Liver (tissue), 9 donors: ENCODE data around the gene ERCC6L2. TPM values are rescaled to one million over a fixed set of nuclear protein-coding genes. Genes with fewer than 3 reads are reported as not detected.

Experiments used
- DNase-seq: peaks from one replicate; pipeline ENCODE4 v3.0.0-alpha.2; 2017; ENCODE audit warnings: low spot score
- H3K27ac ChIP-seq, 2 donors: one replicate each; pipeline ENCODE4 v1.7.0; 2013; ENCODE audit warnings: inconsistent platforms in 2 of 2, low read length in 2 of 2, control low read depth in 1 of 2, low read depth in 1 of 2, mild to moderate bottlenecking in 1 of 2
- H3K27me3 ChIP-seq, 4 donors: one replicate each; pipeline versions ENCODE4 v1.6.1 to v1.7.0; 2013; ENCODE audit warnings: low read length in 3 of 4, inconsistent platforms in 1 of 4, mild to moderate bottlenecking in 1 of 4, moderate library complexity in 1 of 4; ENCODE audit not compliant: control insufficient read depth in 4 of 4, insufficient read depth in 4 of 4
- H3K36me3 ChIP-seq, 4 donors: one replicate each; pipeline versions ENCODE4 v1.6.1 to v1.7.0; 2013; ENCODE audit warnings: low read length in 3 of 4, mild to moderate bottlenecking in 3 of 4, low read depth in 1 of 4, moderate library complexity in 1 of 4; ENCODE audit not compliant: control insufficient read depth in 4 of 4, insufficient read depth in 3 of 4
- H3K4me1 ChIP-seq, 4 donors: one replicate each; pipeline versions ENCODE4 v1.6.1 to v1.7.0; 2013; ENCODE audit warnings: low read length in 3 of 4, mild to moderate bottlenecking in 3 of 4, moderate library complexity in 1 of 4; ENCODE audit not compliant: control insufficient read depth in 4 of 4, insufficient read depth in 4 of 4
- H3K4me3 ChIP-seq, 3 donors: one replicate each; pipeline versions ENCODE4 v1.6.1 to v1.7.0; 2013; ENCODE audit warnings: low read length in 3 of 3, control low read depth in 1 of 3, low read depth in 1 of 3, mild to moderate bottlenecking in 1 of 3
- H3K9ac ChIP-seq, 2 donors: one replicate each; pipeline ENCODE4 v1.7.0; 2013; ENCODE audit warnings: low read length in 2 of 2, mild to moderate bottlenecking in 2 of 2, moderate library complexity in 2 of 2, control low read depth in 1 of 2, low read depth in 1 of 2
- H3K9me3 ChIP-seq, 4 donors: one replicate each; pipeline versions ENCODE4 v1.6.1 to v1.7.0; 2013; ENCODE audit warnings: low read length in 3 of 4; ENCODE audit not compliant: control insufficient read depth in 4 of 4
- EGR1 ChIP-seq, 2 donors: IDR thresholded peaks; 2 replicates each; pipeline ENCODE4 v1.6.1; 2016 to 2018; ENCODE audit warnings: antibody characterized with exemption in 2 of 2, low read depth in 2 of 2
- FOXA1 ChIP-seq: IDR thresholded peaks from 2 replicates; pipeline ENCODE4 v1.6.1; 2016; ENCODE audit warnings: antibody characterized with exemption
- FOXA2 ChIP-seq: IDR thresholded peaks from 2 replicates; pipeline ENCODE4 v1.6.1; 2016; ENCODE audit warnings: antibody characterized with exemption
- GABPA ChIP-seq, 2 donors: IDR thresholded peaks in 1 of 2; conservative IDR thresholded peaks in 1 of 2; 2 replicates each; pipeline ENCODE4 v1.6.1; 2016; ENCODE audit warnings: antibody characterized with exemption in 2 of 2, mild to moderate bottlenecking in 1 of 2, moderate library complexity in 1 of 2
- HNF4A ChIP-seq, 2 donors: conservative IDR thresholded peaks; 2 replicates each; pipeline ENCODE4 v1.6.1; 2016; ENCODE audit warnings: antibody characterized with exemption in 2 of 2, mild to moderate bottlenecking in 2 of 2
- HNF4G ChIP-seq: IDR thresholded peaks from 2 replicates; pipeline ENCODE4 v1.6.1; 2016; ENCODE audit warnings: antibody characterized with exemption
- JUND ChIP-seq, 2 donors: IDR thresholded peaks; 2 replicates each; pipeline ENCODE4 v1.6.1; 2016; ENCODE audit warnings: antibody characterized with exemption in 2 of 2
- NR2F2 ChIP-seq: IDR thresholded peaks from 2 replicates; pipeline ENCODE4 v1.6.1; 2016; ENCODE audit warnings: antibody characterized with exemption
- RAD21 ChIP-seq, 2 donors: IDR thresholded peaks; 2 replicates each; pipeline ENCODE4 v1.6.1; 2016; ENCODE audit warnings: antibody characterized with exemption in 2 of 2, mild to moderate bottlenecking in 2 of 2
- RXRA ChIP-seq, 2 donors: IDR thresholded peaks; 2 replicates each; pipeline ENCODE4 v1.6.1; 2017 to 2018; ENCODE audit warnings: antibody characterized with exemption in 2 of 2, mild to moderate bottlenecking in 1 of 2
- SP1 ChIP-seq: IDR thresholded peaks from 2 replicates; pipeline ENCODE4 v1.6.1; 2018; ENCODE audit warnings: antibody characterized with exemption, mild to moderate bottlenecking
- TAF1 ChIP-seq: conservative IDR thresholded peaks from 2 replicates; pipeline ENCODE4 v1.6.1; 2016; ENCODE audit warnings: antibody characterized with exemption, mild to moderate bottlenecking
- YY1 ChIP-seq: IDR thresholded peaks from 2 replicates; pipeline ENCODE4 v1.6.1; 2016; ENCODE audit warnings: antibody characterized with exemption, mild to moderate bottlenecking
- WGBS: extraction: QIAGEN DNeasy Blood & Tissue Kit; methylation state at CpG from one replicate; pipeline ENCODE4 v1.1.7; 2013; 5-methylcytosine and 5-hydroxymethylcytosine counted together
- polyA plus RNA-seq, 2 donors: library from polyadenylated mRNA; stranded (reverse) in 1 of 2; unstranded in 1 of 2; fragments of 200-250 nt in 1 of 2; fragments of >200 nt in 1 of 2; fragmentation: Nextera tagmentation in 1 of 2; extraction: Ambion mirVana in 1 of 2; gene quantifications; one replicate each; pipeline versions ENCODE4 v1.2.1 to v1.2.3, GENCODE V29; 2013 to 2015
- total RNA-seq, 2 donors: library from RNA; depleted of rRNA; stranded (reverse); fragments of >200 nt; gene quantifications; one replicate each; pipeline ENCODE4 v1.2.3, GENCODE V29; 2014
- TF ChIP-seq, protein P1 (sequence below): IDR thresholded peaks from 2 replicates; pipeline ENCODE4 v1.6.1; 2016; ENCODE audit warnings: antibody characterized with exemption
- TF ChIP-seq, protein P2 (sequence below): fragments of 150-350 bp; IDR thresholded peaks from 2 replicates; pipeline ENCODE4 v1.5.1; 2017; ENCODE audit warnings: improper control_type of control experiment, low read depth, low read length; ENCODE audit not compliant: missing input control
- TF ChIP-seq, protein P3 (sequence below): IDR thresholded peaks from 2 replicates; pipeline ENCODE4 v1.6.1; 2016; ENCODE audit warnings: antibody characterized with exemption, mild to moderate bottlenecking
- TF ChIP-seq, protein P4 (sequence below): IDR thresholded peaks from 2 replicates; pipeline ENCODE4 v1.6.1; 2016; ENCODE audit warnings: antibody characterized with exemption
- TF ChIP-seq, protein P5 (sequence below): IDR thresholded peaks from 2 replicates; pipeline ENCODE4 v1.6.1; 2016; ENCODE audit warnings: antibody characterized with exemption
- donor health status: healthy.
- donor health status: healthy.
- donor health status: healthy.
- donor health status: healthy.
- donor health status: healthy.

ERCC6L2 gene
- total and polyA plus RNA-seq, 4 donors: 4.7 to 46.0 (median 22.0) TPM

DNA sequence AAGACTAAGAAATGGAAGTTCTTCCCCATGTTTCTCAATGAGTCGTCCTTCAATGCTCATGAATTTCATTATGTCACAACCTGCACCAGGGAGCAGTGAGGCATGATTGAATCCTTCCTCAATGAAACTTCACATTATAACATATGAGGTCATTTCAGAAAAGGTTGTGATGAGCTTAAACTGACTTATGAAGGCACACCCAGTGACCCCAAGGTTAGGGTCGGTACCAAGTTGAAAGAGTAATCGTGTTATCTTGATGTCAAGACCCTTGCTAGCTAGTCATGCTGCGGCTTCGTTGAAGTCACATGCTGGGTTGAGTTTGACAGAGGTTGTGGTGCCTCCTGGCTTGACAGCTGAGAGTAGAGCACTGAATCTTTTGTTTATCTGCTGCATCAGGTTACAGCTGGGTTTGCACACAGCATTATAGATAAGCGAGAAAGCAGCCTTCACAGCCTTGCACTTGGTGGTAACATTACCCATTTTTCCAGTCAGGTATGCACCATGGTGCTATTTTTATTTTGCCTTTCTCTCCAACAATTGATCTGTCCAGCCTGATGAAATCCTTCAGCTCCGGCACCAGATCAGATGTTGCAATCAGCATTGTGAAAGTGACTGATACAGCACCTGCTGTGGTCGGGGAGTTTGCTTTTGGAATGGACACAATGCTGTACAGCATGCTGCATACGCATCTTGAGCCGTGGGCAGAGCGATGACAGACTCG lies 133.2 kb downstream of the ERCC6L2 start:
- no peak overlapping the region for H3K9ac ChIP-seq
- no peak for DNase-seq
- peaks cover 0 to 28% (median 22%) of the 10 kb centered on the region in 4 donors for H3K4me1 ChIP-seq
- H3K27me3 ChIP-seq: no peaks in the 10 kb centered on the region
- H3K4me3 ChIP-seq: peak overlapping the region in 1 of 3 donors; percentile 8
- TF ChIP-seq RAD21 (IDR thresholded peaks at IDR 0.05): peak; percentile 61 to 65
- peak; percentile 48 for TF ChIP-seq FOXA2
- TF ChIP-seq, protein P1, sequence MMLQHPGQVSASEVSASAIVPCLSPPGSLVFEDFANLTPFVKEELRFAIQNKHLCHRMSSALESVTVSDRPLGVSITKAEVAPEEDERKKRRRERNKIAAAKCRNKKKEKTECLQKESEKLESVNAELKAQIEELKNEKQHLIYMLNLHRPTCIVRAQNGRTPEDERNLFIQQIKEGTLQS: peak; percentile 87
- TF ChIP-seq HNF4A (conservative IDR thresholded peaks at IDR 0.05): peak; percentile 74 to 83
- peak; percentile 88 for TF ChIP-seq YY1
- peak in 1 of 2 donors; percentile 61 for TF ChIP-seq GABPA (IDR thresholded peaks at IDR 0.05 in 1 of 2, conservative IDR thresholded peaks at IDR 0.05 in 1 of 2)
- no peak for TF ChIP-seq HNF4G
- TF ChIP-seq, protein P2, sequence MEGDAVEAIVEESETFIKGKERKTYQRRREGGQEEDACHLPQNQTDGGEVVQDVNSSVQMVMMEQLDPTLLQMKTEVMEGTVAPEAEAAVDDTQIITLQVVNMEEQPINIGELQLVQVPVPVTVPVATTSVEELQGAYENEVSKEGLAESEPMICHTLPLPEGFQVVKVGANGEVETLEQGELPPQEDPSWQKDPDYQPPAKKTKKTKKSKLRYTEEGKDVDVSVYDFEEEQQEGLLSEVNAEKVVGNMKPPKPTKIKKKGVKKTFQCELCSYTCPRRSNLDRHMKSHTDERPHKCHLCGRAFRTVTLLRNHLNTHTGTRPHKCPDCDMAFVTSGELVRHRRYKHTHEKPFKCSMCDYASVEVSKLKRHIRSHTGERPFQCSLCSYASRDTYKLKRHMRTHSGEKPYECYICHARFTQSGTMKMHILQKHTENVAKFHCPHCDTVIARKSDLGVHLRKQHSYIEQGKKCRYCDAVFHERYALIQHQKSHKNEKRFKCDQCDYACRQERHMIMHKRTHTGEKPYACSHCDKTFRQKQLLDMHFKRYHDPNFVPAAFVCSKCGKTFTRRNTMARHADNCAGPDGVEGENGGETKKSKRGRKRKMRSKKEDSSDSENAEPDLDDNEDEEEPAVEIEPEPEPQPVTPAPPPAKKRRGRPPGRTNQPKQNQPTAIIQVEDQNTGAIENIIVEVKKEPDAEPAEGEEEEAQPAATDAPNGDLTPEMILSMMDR: no peak
- peak in 1 of 2 donors; percentile 85 for TF ChIP-seq JUND (IDR thresholded peaks at IDR 0.05)
- TF ChIP-seq RXRA (IDR thresholded peaks at IDR 0.05): peak; percentile 80 to 95
- TF ChIP-seq SP1: peak; percentile 80
- TF ChIP-seq, protein P3, sequence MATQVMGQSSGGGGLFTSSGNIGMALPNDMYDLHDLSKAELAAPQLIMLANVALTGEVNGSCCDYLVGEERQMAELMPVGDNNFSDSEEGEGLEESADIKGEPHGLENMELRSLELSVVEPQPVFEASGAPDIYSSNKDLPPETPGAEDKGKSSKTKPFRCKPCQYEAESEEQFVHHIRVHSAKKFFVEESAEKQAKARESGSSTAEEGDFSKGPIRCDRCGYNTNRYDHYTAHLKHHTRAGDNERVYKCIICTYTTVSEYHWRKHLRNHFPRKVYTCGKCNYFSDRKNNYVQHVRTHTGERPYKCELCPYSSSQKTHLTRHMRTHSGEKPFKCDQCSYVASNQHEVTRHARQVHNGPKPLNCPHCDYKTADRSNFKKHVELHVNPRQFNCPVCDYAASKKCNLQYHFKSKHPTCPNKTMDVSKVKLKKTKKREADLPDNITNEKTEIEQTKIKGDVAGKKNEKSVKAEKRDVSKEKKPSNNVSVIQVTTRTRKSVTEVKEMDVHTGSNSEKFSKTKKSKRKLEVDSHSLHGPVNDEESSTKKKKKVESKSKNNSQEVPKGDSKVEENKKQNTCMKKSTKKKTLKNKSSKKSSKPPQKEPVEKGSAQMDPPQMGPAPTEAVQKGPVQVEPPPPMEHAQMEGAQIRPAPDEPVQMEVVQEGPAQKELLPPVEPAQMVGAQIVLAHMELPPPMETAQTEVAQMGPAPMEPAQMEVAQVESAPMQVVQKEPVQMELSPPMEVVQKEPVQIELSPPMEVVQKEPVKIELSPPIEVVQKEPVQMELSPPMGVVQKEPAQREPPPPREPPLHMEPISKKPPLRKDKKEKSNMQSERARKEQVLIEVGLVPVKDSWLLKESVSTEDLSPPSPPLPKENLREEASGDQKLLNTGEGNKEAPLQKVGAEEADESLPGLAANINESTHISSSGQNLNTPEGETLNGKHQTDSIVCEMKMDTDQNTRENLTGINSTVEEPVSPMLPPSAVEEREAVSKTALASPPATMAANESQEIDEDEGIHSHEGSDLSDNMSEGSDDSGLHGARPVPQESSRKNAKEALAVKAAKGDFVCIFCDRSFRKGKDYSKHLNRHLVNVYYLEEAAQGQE: no peak
- no peak for TF ChIP-seq TAF1
- no peak for TF ChIP-seq EGR1 (IDR thresholded peaks at IDR 0.05; ENCODE audit: low read depth in 2 of 2)
- peak; percentile 51 for TF ChIP-seq NR2F2
- TF ChIP-seq FOXA1: no peak
- TF ChIP-seq, protein P4, sequence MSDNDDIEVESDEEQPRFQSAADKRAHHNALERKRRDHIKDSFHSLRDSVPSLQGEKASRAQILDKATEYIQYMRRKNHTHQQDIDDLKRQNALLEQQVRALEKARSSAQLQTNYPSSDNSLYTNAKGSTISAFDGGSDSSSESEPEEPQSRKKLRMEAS: peak; percentile 95
- TF ChIP-seq, protein P5, sequence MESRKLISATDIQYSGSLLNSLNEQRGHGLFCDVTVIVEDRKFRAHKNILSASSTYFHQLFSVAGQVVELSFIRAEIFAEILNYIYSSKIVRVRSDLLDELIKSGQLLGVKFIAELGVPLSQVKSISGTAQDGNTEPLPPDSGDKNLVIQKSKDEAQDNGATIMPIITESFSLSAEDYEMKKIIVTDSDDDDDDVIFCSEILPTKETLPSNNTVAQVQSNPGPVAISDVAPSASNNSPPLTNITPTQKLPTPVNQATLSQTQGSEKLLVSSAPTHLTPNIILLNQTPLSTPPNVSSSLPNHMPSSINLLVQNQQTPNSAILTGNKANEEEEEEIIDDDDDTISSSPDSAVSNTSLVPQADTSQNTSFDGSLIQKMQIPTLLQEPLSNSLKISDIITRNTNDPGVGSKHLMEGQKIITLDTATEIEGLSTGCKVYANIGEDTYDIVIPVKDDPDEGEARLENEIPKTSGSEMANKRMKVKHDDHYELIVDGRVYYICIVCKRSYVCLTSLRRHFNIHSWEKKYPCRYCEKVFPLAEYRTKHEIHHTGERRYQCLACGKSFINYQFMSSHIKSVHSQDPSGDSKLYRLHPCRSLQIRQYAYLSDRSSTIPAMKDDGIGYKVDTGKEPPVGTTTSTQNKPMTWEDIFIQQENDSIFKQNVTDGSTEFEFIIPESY: peak; percentile 96
- 35% methylated on average over 12 of the region's 12 CpGs for WGBS
- H3K36me3 ChIP-seq: peaks cover 0 to 12% (median 1%) of the 10 kb centered on the region in 4 donors
- H3K27ac ChIP-seq: peak overlapping the region; percentile 72 to 78
- H3K9me3 ChIP-seq: no peaks in the 10 kb centered on the region
